Sigmoid colon (tissue), 4 donors: ENCODE data around the gene PDE4D.

Experiments used
- CTCF ChIP-seq, 4 experiments: fragments of 450-650 bp in 3 of 4; fragments of 200-600 bp in 1 of 4; IDR thresholded peaks; one replicate each; pipeline ENCODE4 v1.5.1; 2016 to 2019; ENCODE audit warnings: antibody characterized with exemption in 4 of 4, mild to moderate bottlenecking in 3 of 4, moderate library complexity in 2 of 4
- EP300 ChIP-seq, 4 donors: sonication (generic); formaldehyde crosslinking; IDR thresholded peaks; one replicate each; pipeline ENCODE4 v1.6.1; 2017; ENCODE audit warnings: antibody characterized with exemption in 4 of 4
- POLR2A ChIP-seq, 2 donors: fragments of 450-650 bp; IDR thresholded peaks; one replicate each; pipeline ENCODE4 v1.6.1; 2016; ENCODE audit warnings: antibody characterized with exemption in 2 of 2, mild to moderate bottlenecking in 2 of 2, moderate library complexity in 2 of 2
- POLR2AphosphoS5 ChIP-seq, 4 donors: sonication (generic); formaldehyde crosslinking; IDR thresholded peaks; one replicate each; pipeline ENCODE4 v1.6.1; 2017; ENCODE audit warnings: antibody characterized with exemption in 4 of 4

- TF ChIP-seq CTCF (IDR thresholded peaks at IDR 0.05): no peak
- TF ChIP-seq EP300 (IDR thresholded peaks at IDR 0.05): no peak
- no peak for TF ChIP-seq POLR2A (IDR thresholded peaks at IDR 0.05)
- TF ChIP-seq POLR2AphosphoS5 (IDR thresholded peaks at IDR 0.05): no peak
These were observed 895.0 kb downstream of the PDE4D start for GRCh38 chr5:58998544-58998943.
